HepG2 (cell line): ENCODE measurements around the gene PTPN12.

Experiments
- EP300 ChIP-seq, 3 experiments: sonication (generic) in 1 of 3; formaldehyde crosslinking in 1 of 3; IDR thresholded peaks; 2 replicates each; pipeline versions ENCODE4 v1.5.1 to v1.6.1; 2011 to 2020; ENCODE audit warnings: low read depth in 2 of 3, low read length in 2 of 3, borderline replicate concordance in 1 of 3, improper control_type of control experiment in 1 of 3, mild to moderate bottlenecking in 1 of 3, missing genetic modification reagents in 1 of 3, moderate library complexity in 1 of 3
- HMGA1 ChIP-seq: sonication (generic); formaldehyde crosslinking; conservative IDR thresholded peaks from 2 replicates; pipeline ENCODE4 v1.4.0; 2020; ENCODE audit warnings: missing genetic modification reagents
- SP1 ChIP-seq, 2 experiments: fragments of 450-650 bp in 1 of 2; sonication (generic) in 1 of 2; formaldehyde crosslinking in 1 of 2; IDR thresholded peaks; 2 replicates each; pipeline versions ENCODE4 v1.4.0 to v1.6.1; 2016 to 2020; ENCODE audit warnings: missing genetic modification reagents in 1 of 2
- ZKSCAN1 ChIP-seq: fragments of 150-350 bp; IDR thresholded peaks from 2 replicates; pipeline ENCODE4 v1.6.1; 2014; ENCODE audit warnings: low read length
- ZNF10 ChIP-seq: sonication (generic); formaldehyde crosslinking; IDR thresholded peaks from 2 replicates; pipeline ENCODE4 v1.4.0; 2020; ENCODE audit warnings: mild to moderate bottlenecking, low read depth, missing genetic modification reagents, borderline replicate concordance
- TF ChIP-seq, protein P1 (sequence below): sonication (generic); formaldehyde crosslinking; IDR thresholded peaks from 2 replicates; pipeline ENCODE4 v1.5.0; 2020; ENCODE audit warnings: mild to moderate bottlenecking, missing genetic modification reagents, moderate library complexity
- TF ChIP-seq, protein P2 (sequence below), 2 experiments: IDR thresholded peaks; 2 replicates each; pipeline ENCODE4 v1.6.1; 2011 to 2012; ENCODE audit warnings: low read length in 2 of 2, borderline replicate concordance in 1 of 2, low read depth in 1 of 2, mild to moderate bottlenecking in 1 of 2, moderate library complexity in 1 of 2

DNA sequence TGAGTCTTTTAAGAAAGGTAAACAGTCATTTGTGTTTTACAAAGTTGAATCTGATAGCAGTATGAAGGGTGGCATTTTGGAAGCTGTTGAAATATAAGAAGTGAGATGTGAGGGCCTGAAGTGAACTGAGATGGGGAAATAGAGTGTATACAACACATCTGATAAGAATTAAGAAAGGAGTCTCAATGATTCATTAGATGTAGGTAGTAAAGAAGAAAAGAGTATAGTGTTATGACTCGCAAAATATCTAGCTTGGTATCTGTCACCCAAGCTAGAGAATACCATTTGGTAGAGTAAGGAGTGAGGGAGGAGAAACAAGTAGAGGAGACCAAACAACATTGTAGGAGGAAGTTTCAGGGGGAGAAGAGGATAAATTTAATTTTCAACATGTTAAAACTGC is 5.3 kb downstream of the PTPN12 start:
- TF ChIP-seq EP300 (IDR thresholded peaks at IDR 0.05; ENCODE audit: low read depth in 2 of 2, low read length in 2 of 2) (no peak), EP300 (CRISPR knock-in tag; IDR thresholded peaks at IDR 0.05; ENCODE audit: borderline replicate concordance) (no peak), HMGA1 (CRISPR knock-in tag) (no peak), ZKSCAN1 (no peak), ZNF10 (CRISPR knock-in tag) (no peak), SP1 (IDR thresholded peaks at IDR 0.05) (no peak), SP1 (CRISPR knock-in tag; IDR thresholded peaks at IDR 0.05) (no peak)
- TF ChIP-seq, protein P1, sequence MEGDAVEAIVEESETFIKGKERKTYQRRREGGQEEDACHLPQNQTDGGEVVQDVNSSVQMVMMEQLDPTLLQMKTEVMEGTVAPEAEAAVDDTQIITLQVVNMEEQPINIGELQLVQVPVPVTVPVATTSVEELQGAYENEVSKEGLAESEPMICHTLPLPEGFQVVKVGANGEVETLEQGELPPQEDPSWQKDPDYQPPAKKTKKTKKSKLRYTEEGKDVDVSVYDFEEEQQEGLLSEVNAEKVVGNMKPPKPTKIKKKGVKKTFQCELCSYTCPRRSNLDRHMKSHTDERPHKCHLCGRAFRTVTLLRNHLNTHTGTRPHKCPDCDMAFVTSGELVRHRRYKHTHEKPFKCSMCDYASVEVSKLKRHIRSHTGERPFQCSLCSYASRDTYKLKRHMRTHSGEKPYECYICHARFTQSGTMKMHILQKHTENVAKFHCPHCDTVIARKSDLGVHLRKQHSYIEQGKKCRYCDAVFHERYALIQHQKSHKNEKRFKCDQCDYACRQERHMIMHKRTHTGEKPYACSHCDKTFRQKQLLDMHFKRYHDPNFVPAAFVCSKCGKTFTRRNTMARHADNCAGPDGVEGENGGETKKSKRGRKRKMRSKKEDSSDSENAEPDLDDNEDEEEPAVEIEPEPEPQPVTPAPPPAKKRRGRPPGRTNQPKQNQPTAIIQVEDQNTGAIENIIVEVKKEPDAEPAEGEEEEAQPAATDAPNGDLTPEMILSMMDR = no peak
- TF ChIP-seq, protein P2, sequence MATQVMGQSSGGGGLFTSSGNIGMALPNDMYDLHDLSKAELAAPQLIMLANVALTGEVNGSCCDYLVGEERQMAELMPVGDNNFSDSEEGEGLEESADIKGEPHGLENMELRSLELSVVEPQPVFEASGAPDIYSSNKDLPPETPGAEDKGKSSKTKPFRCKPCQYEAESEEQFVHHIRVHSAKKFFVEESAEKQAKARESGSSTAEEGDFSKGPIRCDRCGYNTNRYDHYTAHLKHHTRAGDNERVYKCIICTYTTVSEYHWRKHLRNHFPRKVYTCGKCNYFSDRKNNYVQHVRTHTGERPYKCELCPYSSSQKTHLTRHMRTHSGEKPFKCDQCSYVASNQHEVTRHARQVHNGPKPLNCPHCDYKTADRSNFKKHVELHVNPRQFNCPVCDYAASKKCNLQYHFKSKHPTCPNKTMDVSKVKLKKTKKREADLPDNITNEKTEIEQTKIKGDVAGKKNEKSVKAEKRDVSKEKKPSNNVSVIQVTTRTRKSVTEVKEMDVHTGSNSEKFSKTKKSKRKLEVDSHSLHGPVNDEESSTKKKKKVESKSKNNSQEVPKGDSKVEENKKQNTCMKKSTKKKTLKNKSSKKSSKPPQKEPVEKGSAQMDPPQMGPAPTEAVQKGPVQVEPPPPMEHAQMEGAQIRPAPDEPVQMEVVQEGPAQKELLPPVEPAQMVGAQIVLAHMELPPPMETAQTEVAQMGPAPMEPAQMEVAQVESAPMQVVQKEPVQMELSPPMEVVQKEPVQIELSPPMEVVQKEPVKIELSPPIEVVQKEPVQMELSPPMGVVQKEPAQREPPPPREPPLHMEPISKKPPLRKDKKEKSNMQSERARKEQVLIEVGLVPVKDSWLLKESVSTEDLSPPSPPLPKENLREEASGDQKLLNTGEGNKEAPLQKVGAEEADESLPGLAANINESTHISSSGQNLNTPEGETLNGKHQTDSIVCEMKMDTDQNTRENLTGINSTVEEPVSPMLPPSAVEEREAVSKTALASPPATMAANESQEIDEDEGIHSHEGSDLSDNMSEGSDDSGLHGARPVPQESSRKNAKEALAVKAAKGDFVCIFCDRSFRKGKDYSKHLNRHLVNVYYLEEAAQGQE (IDR thresholded peaks at IDR 0.05; ENCODE audit: borderline replicate concordance in 1 of 2, low read depth in 1 of 2, low read length in 2 of 2) = no peak
